GM19035 (cell line): ENCODE measurements around the gene NALCN.

Experiments used
- ATAC-seq: cut with Tn5 transposase; IDR thresholded peaks from one replicate; pipeline ENCODE4 v1.9.1; 2021; ENCODE audit not compliant: unreplicated experiment

The NALCN gene

DNA sequence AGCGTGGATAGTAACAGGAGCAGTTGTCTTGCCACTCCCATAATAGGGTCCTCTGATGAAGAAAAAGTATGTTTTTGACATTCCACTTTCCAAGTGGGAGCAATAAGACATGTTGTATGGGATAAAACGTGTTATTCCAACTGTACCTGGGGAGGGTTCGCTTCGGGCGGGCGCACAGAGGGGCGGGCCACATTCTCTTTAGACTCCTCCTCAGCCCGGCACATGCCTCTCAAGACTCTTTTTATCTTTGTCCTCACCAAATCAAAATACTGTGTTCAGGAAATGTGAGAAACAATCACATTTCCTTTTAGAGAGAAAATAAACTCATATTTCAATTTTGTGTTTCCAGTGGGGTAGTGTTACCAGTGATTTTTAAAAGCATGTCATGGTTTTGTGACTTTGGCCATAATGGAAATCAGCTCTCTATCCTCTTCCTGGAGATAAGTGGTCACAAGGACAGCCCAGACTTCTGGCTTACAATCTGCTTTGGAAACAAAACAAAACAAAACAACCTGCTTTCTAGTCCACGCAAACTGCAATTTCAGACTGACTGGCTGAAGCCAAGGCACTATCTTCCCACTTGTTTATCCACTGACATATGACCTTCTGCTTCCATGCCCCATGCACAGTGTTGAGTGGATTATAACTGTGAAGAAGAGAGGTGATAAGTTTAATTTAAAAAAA is 276.1 kb downstream of the NALCN start:
- no peak for ATAC-seq

DNA sequence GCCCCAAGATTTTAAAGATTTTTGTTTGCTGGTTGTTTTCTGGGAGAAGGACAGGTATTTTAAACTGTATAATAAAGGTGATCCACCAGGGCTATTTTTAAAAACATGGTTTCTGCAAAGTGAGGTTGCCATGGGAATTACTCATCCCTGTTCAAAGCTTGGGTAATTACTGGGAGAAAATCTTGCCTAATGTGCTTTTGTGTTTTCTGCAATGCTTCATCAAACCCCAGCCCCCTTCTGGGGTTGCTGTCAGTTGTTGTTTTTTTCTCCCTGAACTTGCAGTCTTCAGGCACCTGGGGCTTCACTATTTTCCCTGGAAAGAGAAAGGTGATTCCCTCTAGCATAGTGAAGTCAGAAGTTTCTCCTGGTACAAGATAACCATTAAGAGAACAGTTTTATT is 277.2 kb downstream of the NALCN start:
- no peak for ATAC-seq

DNA sequence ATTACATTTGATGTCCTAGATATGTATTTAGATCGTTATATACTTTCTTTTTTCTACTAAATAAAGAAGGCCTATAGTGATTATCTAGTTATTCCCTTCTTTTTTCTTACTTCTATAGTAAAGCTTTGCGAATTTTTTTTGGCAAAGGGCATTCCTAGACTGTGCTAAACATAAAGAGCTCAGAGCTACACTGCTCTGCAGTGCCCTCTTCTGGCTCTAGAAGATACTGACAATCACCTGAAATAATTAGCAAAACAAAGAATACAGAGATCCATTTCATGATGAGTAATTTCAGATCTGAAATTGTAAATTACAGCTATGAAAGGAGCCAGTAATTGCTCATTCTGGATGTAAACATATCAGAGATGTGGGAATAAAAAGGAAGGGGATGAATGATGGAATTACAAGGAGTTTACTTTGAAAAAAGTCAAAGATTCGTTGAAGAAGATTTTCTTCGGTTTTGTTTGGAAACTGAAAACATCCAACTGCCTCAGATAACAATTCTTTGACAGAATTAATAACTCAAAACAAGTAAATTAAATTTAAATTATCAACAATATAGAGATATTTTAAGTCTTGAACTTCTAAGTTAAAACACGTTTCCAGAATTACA is 288.5 kb downstream of the NALCN start:
- ATAC-seq, result peak; percentile 86

DNA sequence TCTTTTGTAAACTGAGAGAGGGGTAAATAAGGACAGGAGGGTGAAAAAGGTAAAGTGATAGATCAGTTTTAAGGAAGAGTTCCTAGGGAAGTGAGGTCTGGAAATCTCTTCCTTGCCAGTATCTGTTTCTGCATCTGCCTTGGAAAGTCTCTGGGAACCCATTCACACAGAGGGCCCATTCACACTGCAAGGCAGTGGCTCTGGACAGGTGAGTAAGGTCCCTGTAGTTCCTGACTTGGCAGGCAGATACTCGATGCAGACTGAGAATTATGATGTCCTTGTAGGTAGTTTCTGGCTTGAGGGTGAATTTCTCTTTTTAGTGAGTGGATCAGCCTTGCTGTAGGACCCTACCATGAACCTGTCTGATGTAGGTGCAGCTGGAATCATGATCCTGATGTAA is 293.3 kb downstream of the NALCN start:
- no peak for ATAC-seq

DNA sequence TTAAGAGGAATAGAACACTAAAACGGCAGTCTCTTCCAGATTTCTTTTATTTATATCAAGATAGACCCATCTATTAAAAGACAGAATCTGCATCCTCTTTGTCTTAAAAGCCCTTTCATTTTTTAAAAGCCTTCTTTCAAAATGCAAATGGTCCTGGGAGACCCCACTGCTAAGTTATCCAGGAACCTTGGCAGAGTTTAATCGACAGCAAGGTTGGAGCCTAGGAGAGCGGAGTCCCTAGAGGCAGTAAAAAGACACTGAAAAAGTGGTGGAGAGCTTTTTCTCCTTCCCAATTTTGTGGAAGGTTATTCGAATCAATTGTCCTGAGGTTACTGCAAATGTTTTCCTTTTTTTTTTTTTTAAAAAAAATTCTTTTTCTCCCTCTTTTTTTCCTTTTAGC is 294.7 kb downstream of the NALCN start:
- ATAC-seq, result no peak

DNA sequence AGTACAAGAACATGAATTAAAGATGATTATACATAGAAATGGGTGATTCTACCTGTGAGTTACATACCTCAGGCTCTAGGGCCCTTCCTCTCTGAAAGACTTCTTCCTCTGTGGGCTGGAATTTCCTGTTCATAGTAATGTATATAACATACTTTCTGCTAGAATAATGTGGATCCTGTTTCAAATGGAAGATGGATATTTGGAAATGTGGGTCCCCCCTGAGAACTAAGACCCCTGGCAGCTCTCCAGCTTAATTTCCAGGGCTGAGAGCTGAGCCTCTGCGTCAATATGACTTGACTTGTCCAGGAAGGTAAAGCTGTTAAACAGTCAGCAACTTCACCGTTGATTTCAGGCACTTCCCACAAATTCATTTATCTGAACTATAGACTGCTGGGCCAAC is 296.3 kb downstream of the NALCN start:
- ATAC-seq, result no peak

DNA sequence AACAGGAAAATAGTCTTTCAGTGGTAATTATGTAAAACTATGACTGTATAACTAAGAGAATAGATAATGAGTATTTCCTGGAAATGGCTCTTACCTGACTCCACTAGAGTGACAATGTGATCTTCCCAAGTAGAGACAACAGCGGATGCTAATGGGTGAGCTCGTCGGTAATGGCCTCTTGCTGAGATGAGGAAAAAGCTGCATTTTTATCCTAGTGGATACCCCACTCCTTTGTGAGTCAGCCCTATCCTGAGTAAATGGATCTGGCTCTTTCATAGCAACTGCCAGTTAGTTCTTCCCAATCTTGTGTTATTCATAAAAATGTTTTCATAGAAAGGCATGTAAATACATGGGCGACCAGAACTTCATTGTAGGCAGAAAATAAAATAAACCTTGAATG is 299.5 kb downstream of the NALCN start:
- ATAC-seq, result no peak

DNA sequence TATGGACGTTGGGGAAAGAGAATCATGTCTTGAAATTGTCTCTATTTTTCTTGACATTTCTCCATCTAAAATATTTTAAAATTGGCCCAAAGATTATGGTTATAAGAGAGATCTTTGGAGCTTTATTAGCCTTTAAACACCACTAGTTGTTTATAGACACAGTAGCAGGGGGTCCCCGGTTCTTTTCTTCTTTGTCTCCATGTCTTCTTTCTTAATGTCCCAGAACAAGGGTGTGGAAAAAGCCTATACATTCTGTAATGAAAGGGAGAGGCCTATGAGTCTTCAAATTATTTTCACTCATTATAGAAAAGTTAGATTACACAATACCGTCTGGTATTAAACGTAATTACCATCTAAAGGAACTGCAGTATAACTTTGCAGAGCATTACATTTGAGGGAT is 300.0 kb downstream of the NALCN start:
- ATAC-seq, result no peak

DNA sequence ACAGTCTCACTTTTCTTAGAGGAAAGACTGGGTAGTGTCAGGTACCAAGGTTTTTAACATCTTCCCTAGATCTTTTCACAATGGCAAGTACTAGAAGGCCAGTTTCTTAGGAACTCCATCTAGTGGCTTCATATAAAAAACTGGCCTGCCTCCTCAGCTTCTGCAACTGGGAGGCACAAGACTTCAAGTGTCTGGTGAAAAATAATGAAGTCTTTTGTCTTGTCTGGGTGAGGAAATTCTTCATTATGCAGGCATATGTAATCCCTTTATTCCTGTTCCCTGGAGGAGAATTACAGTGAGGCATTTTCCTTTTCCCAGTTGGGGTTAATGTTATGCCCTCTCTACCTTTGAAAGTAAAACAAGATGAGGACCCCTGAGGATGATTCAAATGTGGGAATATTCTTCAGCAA is 300.5 kb downstream of the NALCN start:
- no peak for ATAC-seq

DNA sequence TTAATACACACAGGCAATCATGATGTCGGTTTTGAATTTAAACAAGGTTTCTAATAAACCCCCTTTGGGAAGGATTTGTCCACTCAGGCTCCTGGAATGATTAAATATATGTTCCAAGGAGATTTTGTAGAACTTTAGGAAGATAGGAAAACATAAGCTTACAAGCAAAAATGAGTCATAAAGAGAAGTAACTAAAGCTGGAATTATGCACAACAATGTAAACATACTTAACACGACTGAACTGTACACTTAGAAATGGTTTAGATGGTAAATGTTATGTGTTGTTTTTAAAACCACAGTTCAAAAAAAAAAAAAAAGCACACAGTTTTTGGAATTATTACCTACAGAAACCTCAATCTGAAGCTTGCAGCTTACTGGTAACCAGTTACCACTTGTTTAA is 304.4 kb downstream of the NALCN start:
- no peak for ATAC-seq

DNA sequence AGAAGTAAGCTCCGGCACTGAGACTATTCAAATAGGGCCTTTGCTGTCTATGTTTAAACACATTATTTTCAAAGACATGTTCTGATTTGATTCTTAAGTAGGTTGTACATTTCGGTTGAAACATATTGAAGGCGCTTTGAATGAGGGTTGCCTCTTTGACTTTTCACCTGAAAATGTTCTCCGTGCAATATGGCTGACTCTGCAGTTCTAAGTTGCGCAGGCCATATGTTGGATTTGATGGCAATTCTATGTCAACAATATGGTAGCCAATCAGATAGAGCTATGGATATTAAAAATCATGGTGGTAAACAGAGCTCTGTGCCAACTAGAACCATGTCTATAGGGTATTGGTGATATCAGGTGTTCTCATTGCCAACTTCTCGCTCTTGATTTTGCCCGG is 307.3 kb downstream of the NALCN start:
- ATAC-seq, result no peak

DNA sequence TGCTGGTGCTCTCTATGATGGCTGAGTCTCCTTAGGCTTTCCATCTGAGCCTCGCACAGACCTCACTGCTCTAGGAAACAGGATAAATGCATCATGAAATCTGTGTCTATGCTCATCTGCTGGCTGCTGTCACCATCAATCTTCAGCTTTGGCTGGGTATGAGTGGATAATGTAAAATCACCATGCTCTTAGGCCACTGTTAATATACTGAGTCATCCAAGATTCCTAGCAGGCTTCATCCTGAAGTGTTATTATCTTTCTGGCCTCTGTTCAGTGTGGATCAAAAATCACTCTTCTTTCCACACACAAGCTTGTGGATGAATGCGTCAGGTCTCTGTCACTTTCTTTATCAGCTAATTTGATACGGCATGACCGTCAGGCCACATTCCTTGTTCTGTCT is 317.4 kb downstream of the NALCN start:
- no peak for ATAC-seq

DNA sequence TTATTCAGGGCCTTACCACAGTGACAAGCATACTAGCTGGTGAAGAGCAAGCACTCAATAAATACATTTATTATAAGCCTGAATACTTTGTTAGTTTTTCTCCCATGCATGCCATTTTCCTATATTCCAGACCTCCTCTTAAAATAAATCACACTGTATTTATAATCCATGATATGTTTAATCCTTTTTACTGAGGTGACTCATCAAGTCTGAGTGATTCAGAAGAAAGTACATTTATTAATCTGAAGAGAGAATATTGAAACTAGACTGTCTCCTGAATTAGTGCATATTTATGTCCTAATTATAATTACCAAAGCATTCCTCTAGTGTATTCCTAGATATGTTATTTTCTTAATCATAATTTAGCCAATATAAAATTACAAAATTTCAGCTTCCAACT is 323.3 kb downstream of the NALCN start:
- ATAC-seq, result no peak

DNA sequence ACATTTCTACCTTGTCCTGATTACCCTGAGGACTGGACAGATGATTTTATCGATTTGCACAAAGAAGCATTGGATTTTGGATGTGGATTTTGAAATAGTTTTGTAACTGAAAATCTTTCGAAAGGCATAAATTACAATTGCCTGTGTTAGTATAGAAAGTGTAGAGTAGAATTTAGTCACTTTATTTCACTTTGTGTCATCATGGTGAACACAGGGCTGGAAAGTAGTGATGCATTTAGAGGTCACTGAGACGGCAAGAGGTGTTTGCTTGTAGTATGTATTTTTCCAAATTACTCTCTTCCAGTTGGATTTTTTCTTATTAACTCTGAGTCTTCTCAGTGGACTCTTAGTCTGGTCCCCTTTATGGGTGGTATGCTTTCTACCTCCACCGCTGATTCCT is 326.0 kb downstream of the NALCN start:
- ATAC-seq, result no peak

DNA sequence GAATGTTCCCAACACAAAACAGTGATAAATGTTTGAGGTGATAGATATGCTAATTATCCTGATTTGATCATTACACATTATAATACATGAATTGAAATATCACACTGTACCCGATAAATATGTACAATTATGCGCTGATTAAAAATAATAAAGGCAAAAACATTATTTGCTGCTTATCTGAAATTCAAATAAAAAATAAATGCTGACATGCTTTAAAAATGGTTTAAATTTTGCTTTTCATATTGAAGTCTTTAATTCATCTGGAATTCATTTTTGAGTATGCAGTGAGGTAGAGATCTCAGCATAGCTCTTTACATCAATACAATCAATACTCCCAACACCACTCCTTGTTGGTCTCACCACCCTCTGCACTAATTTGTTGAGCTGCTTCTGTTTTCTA is 330.8 kb downstream of the NALCN start:
- ATAC-seq, result no peak

DNA sequence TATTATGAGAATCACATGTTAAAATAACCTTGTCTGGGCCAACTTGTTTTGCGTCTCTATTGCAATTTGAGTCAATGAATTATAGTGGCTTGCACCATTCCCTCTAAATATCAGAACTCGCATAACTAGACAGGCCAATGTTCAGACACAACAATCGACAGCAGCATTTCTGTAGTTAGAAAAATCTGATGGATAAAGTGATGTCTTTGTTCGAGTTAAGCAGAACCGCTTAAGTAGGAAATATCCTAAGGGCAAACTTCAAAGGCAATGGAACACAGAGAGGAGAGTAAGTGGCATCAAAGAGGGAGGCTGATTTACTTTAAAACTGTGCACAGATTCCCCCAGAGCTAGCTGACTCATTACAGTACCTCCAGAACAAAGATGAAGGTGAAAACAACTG is 333.9 kb downstream of the NALCN start:
- ATAC-seq, result no peak

DNA sequence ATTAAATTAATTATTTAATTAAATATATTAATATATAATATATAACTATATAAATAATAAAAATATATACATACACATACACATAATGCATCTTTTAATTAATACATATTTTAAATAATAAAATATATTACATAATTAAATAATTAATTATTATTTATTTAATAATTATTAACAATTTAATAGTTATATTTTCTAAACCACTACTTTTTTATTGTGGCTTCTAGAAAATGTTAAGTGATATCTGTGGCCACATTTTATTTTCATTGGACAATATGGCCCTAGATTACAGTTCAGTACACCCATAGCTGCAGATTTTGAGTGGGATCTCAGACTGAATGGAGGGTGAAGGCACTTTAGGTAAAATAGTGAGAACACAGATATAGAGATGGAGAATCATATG is 335.7 kb downstream of the NALCN start:
- ATAC-seq, result no peak

DNA sequence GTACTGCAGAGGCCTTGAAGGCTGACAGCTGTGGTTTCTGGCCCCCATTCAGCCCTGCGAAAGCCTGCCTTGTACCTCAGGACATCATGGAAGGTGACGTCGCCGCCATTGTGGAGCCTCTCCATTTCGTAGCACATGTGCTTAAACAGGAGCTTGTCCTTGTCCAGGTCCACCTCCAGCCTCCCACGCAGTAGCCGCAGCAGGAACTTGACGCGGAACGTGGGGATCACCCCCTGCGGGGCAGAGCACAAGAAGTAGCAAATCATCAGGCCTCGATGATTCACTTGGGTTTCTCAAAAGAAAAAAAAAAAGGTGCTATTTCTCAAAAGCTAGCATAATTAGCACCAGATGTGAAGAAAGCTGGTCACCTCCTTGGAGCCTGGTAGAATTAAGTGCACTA is 351.0 kb downstream of the NALCN start:
- ATAC-seq, result no peak

DNA sequence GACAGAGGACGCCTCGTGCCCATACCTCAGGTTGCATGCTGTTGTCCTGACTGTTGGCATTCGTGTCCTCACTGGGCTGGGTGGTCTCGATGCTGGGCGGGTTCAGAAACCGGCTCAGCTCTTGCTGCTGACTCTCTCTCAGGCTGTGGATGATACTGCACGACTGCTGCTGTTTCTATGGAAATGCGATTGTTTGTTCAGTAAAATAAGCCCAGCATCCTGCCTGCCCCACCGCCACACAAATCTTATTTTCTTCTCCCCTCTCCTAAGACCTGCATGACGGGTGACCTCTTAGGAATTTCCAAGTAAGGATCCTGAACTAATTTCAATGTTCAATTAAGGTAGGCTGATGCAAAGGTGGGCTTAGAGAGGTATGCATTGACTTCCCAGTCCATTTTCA is 356.5 kb downstream of the NALCN start:
- ATAC-seq, result no peak

DNA sequence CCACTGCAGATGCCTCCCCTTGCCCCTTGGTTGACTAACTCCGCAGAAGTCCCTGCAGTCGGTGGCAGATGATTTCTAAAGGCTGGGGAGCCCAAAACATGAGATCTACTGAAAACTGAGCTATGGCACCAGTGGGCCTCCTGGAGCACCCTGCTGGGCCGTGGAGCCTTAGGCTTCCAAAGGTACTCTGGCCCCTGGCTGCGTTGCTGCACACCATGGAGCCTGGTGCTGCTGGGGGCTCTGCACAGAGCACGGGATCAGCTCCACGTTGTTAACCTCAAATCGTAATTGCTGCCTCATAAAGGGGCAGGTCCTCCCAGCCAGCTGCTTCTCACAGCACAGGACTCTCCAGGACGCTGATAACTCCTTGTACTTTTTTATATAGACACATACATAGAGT is 357.5 kb downstream of the NALCN start:
- no peak for ATAC-seq

DNA sequence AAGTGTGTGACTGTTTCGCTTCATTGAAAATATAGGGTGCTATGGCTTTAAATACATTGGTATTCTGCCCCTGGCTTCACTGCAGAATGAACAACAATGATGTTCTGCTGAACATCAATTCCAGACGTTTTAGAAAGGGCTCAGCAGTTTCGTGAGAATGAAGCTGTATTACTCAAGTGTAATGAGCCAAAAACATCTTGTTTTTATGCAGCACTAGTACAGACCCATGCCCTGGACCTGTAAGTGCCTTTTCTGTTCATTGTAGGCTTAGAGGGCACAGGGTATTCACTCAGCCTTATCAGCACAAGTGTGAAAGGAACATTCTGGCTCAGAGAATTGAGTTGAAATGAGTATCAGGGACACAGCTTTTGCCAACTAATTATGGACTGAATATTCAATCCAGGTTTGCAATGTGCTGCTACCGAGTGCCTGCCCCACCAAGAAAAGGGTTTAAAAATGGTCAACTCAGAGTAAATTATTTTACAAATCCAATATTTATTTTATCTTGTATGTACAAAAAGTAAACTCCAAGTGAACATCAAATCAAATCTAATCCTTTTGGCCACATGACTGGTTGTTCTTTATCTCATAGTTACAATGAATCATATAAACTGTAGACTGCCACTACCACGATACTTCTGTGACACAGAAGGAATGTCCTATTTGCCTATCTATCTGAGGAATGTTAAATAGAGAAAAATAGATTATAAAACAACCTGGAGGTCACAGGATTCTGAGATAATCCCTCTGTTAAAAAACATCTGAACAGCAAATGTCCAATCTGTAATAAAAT is 362.8 kb downstream of the NALCN start:
- no peak for ATAC-seq

DNA sequence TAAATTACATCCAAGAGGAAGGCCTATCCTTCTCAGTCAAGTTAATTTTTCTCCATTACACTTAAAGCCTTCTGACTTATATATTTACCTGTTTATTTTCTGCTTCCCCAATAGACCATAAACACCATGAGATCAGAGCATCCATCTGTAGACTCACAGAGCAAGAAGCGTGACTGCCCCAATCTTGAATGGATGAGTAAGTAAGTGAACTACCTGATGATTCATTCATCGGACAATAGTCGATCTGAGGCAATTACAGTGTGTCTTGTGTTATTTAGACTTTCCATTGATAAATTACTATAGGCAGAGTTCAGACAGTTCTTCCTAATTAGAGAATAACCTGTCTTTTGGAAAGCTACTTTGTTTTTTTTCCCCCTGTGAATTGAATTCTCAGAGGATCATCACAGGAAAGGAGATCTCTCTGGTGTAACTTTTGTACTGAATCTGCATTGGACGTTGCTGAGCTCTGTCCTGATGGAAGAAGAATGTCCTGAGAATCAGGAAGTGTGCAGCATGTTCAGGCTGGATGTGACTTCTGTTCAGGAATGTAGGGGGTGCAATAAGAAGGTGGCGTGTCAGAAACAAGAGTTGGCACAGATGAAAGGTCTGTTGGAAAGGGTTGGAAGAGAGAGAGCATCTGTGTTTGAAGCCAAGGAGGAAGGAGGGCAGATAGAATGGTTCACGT is 367.0 kb downstream of the NALCN start:
- ATAC-seq, result no peak
